Calu3 (cell line): ENCODE results near the gene GALNTL6. TPM values are rescaled to one million over a fixed set of nuclear protein-coding genes. Genes with fewer than 3 reads are reported as not detected.

Experiments
- BruUV-seq: library from RNA; stranded (reverse); fragments of 400-500 nt; replicated peaks from 2 replicates; lab custom pipeline; 2021; lab: Mats Ljungman, UMichigan
- CTCF ChIA-PET: fragments of 300-600 bp; sonication (Branson Sonifier 250); formaldehyde crosslinking; loops from one replicate; lab custom pipeline; 2022; ENCODE audit warnings: antibody characterized with exemption; lab: Charles Lee
- DNase-seq: peaks from one replicate; pipeline ENCODE4 v3.0.0; 2022
- H3K27ac Mint-ChIP-seq: one replicate; pipeline ENCODE4 v1.8.0; 2022; ENCODE audit warnings: mixed read lengths; ENCODE audit not compliant: unreplicated experiment
- H3K27me3 Mint-ChIP-seq: one replicate; pipeline ENCODE4 v1.8.0; 2022; ENCODE audit warnings: mixed read lengths; ENCODE audit not compliant: unreplicated experiment
- H3K36me3 Mint-ChIP-seq: one replicate; pipeline ENCODE4 v1.8.0; 2022; ENCODE audit warnings: mild to moderate bottlenecking, moderate library complexity, mixed read lengths; ENCODE audit not compliant: insufficient read depth, unreplicated experiment
- H3K4me1 Mint-ChIP-seq: one replicate; pipeline ENCODE4 v1.8.0; 2022; ENCODE audit warnings: mild to moderate bottlenecking, low read depth, mixed read lengths; ENCODE audit not compliant: unreplicated experiment
- H3K4me3 Mint-ChIP-seq: one replicate; pipeline ENCODE4 v1.8.0; 2022; ENCODE audit warnings: mild to moderate bottlenecking, low read depth, moderate library complexity, mixed read lengths; ENCODE audit not compliant: unreplicated experiment
- H3K9me3 Mint-ChIP-seq: one replicate; pipeline ENCODE4 v1.8.0; 2022; ENCODE audit warnings: low read depth, mixed read lengths; ENCODE audit not compliant: unreplicated experiment
- CTCF ChIP-seq: fragments of 200-600 bp; IDR thresholded peaks from one replicate; pipeline ENCODE4 v1.8.0; 2022; ENCODE audit warnings: antibody characterized with exemption; ENCODE audit not compliant: unreplicated experiment
- intact Hi-C: fragments of 100-400 bp; cut with micrococcal nuclease; formaldehyde crosslinking; loops from one replicate; pipeline ENCODE4 v1.10.0; 2022; ENCODE audit not compliant: unreplicated experiment
- total RNA-seq: library from RNA; stranded (reverse); gene quantifications from 2 replicates; pipeline ENCODE4 v1.2.3, GENCODE V29; 2022

Gene GALNTL6
- total RNA-seq, 1 experiment from 2014 or later = not detected

GRCh38 chr4:171932238-171932637 lies 119.0 kb downstream of the GALNTL6 start:
- H3K36me3 Mint-ChIP-seq = no peaks in the 10 kb centered on the region
- TF ChIP-seq CTCF = no peak
- no peaks in the 10 kb centered on the region for H3K27me3 Mint-ChIP-seq
- H3K9me3 Mint-ChIP-seq = no peaks in the 10 kb centered on the region
- intact Hi-C loops = no loop called here
- no TSS peak for BruUV-seq
- no peaks in the 10 kb centered on the region for H3K4me1 Mint-ChIP-seq
- DNase-seq = no peak
- H3K27ac Mint-ChIP-seq = no peak overlapping the region
- CTCF ChIA-PET = no interaction called here
- no peak overlapping the region for H3K4me3 Mint-ChIP-seq

- CTCF ChIA-PET = no interaction called here
- TF ChIP-seq CTCF = no peak
- no peak overlapping the region for H3K4me3 Mint-ChIP-seq
- no peak overlapping the region for H3K27ac Mint-ChIP-seq
- no peak for DNase-seq
- H3K27me3 Mint-ChIP-seq = no peaks in the 10 kb centered on the region
- intact Hi-C loops = no loop called here
- no peaks in the 10 kb centered on the region for H3K4me1 Mint-ChIP-seq
- H3K36me3 Mint-ChIP-seq = no peaks in the 10 kb centered on the region
- no peaks in the 10 kb centered on the region for H3K9me3 Mint-ChIP-seq
- BruUV-seq = no TSS peak
Observed at GRCh38 chr4:171940656-171941055, 127.5 kb downstream of the GALNTL6 start.

GRCh38 chr4:171947400-171947799 lies 134.2 kb downstream of the GALNTL6 start:
- H3K27ac Mint-ChIP-seq = no peak overlapping the region
- H3K4me3 Mint-ChIP-seq = no peak overlapping the region
- BruUV-seq = no TSS peak
- intact Hi-C loops = no loop called here
- H3K4me1 Mint-ChIP-seq = no peaks in the 10 kb centered on the region
- no peak for DNase-seq
- TF ChIP-seq CTCF = no peak
- no peaks in the 10 kb centered on the region for H3K27me3 Mint-ChIP-seq
- no peaks in the 10 kb centered on the region for H3K36me3 Mint-ChIP-seq
- H3K9me3 Mint-ChIP-seq = no peaks in the 10 kb centered on the region
- CTCF ChIA-PET = no interaction called here

GRCh38 chr4:171948038-171948437 lies 134.8 kb downstream of the GALNTL6 start:
- intact Hi-C loops = no loop called here
- Mint-ChIP-seq H3K4me3 (no peak overlapping the region), H3K4me1 (no peaks in the 10 kb centered on the region), H3K27ac (no peak overlapping the region), H3K36me3 (no peaks in the 10 kb centered on the region), H3K9me3 (no peaks in the 10 kb centered on the region), H3K27me3 (no peaks in the 10 kb centered on the region)
- no TSS peak for BruUV-seq
- TF ChIP-seq CTCF = no peak
- CTCF ChIA-PET = no interaction called here
- DNase-seq = no peak
